ENCODE results near the gene GP1BA.

Gene GP1BA

DNA sequence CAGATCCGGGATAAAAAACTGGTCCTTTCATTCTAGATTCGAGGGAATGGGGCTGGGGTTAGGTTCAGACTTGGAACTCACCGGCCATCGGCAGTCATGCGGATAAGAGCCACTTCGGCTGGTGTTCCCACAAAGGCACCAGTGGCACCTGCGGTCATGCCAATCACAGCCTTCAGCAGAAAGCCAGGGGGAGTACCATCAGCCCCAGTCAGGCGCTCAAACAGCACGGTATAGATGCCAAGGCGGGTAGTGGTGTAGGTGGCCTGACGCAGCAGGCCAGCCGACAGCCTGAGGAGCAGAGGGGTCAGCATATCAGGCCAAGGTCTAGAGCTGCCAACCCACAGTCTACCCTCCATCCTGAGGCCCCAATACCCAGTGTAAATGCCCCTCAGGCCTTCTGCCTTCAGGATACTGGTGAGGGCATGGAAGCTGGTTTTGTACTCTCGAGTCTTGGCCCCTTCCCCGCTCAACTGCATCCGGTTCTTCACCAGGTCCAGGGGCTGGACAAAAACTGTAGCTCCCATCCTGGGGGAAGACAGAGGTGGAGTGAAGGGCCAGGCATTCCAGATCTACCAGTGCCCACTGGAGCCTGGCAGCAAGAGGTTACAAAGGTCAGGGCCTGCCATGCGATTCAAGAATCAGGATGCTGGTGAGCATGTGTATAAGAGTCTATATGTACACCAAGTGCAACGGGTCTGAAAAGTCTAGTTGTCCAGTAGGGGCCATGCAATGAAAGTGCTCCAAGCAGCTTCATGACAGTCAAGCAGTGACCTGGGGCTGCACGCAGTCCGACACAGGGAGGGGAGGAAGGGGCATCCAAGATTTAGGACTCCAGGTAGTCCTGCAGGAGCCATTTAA lies 6.8 kb downstream of the GP1BA start:
- no peak for DNase-seq

DNA sequence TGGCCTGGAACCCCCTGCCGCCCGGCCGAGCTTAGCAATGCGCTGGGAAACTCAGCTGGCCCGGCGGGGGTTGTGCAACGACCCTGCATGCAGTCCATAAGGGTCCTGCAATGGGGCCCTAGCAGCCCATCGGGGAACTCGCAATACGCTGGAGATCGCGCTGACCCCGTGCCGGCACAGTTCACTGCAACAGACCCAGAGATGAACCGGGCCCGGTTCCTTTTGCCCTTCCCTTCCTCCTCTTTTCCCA lies 7.4 kb downstream of the GP1BA start:
- no peak for DNase-seq

DNA sequence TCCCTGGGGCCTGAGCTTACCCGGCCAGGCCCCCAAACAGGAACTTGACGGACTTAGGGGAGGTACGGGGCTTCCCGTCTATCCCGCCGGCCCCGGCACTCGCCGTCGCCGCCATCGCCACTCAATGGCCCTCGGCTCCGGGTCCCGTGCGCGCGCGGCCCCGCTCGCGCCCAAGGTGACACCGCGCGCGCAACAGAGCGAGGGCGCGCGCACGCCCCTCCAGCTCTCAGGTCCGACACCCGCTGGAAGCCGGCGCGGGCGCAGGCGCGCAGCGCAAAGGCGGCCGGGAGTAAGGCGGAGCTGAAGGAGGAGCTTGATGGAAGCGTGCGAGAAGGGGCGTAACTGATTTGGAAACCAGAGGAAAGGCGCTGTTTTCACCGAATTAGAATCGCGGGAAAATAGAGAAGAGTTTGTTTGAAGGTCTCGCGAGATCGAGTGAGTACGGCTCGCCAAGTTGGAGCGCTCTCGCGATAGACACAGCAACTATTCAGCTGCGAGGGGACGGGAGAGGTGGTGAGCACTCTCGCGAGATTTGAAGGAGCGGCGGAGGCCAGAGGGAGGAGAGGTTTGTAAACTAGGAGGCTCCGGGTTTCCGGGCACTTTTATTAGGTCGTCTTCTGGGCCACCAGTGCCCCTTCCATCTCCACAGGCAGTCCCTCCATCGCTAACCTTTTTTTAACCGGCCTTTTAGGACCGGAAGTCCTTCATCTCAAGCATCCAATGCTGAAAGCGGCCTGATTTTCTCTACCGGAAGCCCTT lies 7.9 kb downstream of the GP1BA start, which contains the start of the genes RNF167 and SLC25A11:
RNF167 (plus strand) TSS at position 473 of the 759 bp plus-strand sequence. CDS start 642 bp downstream, outside the sequence.
SLC25A11 (minus strand) TSS at position 251 of the 759 bp plus-strand sequence; CDS start at position 115, 136 bp downstream.
- peak; percentile 96 for DNase-seq

DNA sequence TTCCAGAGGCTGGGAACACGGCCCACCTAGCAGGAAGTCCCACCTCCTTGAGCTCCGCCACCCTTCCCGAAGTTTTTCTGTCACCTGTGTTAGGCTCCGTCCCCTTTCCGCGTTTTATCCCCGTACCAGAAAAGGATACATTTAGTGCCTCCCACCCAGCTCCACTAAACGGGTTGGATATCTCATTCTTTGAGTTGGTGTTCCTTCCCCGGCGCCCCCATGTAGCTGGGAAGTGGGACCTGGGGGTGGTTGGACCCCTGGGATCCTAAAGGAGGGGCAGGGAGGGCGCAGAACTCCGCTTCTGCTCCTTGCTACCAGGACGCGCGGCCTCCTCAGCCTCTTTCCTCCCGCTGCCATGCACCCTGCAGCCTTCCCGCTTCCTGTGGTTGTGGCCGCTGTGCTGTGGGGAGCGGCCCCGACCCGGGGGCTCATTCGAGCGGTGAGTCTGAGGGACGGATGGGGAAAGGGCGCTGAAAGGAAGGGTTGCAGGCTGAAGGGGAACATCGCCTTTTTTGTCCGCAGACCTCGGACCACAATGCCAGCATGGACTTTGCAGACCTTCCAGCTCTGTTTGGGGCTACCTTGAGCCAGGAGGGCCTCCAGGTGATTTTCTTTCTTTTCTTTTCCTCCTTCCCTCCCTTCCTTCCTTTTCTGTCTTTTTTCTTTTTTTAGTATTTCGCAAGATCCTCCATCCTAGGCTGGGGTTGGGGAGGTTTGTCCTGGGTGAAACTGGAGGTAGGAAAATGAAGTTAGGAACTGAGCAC lies 8.7 kb downstream of the GP1BA start:
- DNase-seq: peak in 1 of 2 experiments; percentile 59

DNA sequence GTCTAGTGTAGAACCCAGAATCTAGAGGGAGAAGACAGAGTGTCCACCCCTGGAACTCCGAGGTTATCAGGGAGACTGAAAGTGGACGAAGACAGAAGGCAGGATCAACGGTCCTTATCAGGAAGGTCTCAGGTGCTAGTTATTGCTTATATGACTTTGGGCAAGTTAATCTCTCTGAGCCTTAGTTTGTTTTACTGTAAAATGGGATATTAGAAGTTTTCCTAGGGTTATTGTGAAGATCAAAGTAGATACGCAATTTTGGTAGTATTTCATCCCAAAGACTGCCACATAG lies 9.2 kb downstream of the GP1BA start:
- DNase-seq: no peak

DNA sequence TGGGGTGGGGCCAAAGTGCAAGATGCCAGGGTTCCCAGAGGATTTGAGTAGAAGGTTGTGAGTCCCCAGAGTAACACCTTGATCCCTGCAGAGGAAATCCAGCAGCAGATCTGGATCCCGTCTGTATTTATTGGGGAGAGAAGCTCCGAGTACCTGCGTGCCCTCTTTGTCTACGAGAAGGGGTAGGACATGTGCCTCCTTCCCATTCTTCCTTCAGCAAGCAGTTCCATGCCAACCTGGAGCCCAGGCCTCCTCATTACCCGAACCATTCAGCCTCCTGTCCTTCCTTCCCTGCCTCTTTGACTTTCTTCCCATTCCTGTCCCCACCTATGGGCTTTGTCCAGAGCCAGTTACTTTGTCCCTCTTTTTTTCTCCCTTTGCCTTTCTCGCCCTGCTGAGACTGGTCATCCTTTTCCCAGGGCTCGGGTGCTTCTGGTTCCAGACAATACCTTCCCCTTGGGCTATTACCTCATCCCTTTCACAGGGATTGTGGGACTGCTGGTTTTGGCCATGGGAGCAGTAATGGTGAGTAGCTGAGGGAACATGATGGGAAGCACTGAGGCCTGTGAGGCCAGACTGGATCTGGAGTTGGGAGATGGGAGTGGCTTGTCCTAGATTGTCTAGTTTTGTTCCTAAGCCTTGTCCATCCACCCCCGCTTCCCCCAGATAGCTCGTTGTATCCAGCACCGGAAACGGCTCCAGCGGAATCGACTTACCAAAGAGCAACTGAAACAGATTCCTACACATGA lies 10.9 kb downstream of the GP1BA start:
- no peak for DNase-seq

DNA sequence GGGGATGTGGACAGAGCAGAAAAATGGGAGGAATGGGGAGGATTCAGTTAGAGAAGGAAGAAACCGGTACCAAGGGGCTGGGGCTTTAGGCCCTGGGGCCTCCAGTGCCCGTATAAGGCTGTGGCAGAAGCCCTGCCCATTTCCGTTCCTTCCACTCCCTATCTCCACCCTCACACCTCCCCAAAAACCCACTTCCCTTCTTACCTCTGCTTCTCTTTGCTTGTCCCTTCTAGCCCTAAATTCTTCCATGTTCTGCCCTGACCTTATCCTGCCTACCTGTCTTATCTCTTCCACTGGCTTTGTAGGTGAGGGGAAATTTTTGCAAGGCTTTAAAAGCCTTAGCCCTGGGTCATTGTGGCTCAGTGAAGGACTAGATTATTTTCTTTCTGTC lies 12.1 kb downstream of the GP1BA start:
- peak; percentile 58 to 67 for DNase-seq

DNA sequence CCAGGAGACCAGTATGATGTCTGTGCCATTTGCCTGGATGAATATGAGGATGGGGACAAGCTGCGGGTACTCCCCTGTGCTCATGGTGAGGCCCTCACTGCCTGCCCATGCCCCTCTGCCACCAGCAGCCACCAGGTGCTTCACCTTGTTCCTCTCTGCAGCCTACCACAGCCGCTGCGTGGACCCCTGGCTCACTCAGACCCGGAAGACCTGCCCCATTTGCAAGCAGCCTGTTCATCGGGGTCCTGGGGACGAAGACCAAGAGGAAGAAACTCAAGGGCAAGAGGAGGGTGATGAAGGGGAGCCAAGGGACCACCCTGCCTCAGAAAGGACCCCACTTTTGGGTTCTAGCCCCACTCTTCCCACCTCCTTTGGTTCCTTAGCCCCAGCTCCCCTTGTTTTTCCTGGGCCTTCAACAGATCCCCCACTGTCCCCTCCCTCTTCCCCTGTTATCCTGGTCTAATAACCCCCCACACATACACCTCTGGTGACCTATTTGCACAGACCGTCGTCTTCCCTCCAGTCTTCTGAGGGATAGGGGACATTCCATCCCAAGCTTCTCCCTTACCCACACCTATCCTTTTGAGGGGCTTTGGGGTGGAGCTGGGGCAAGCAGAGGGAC lies 12.6 kb downstream of the GP1BA start:
- no peak for DNase-seq

DNA sequence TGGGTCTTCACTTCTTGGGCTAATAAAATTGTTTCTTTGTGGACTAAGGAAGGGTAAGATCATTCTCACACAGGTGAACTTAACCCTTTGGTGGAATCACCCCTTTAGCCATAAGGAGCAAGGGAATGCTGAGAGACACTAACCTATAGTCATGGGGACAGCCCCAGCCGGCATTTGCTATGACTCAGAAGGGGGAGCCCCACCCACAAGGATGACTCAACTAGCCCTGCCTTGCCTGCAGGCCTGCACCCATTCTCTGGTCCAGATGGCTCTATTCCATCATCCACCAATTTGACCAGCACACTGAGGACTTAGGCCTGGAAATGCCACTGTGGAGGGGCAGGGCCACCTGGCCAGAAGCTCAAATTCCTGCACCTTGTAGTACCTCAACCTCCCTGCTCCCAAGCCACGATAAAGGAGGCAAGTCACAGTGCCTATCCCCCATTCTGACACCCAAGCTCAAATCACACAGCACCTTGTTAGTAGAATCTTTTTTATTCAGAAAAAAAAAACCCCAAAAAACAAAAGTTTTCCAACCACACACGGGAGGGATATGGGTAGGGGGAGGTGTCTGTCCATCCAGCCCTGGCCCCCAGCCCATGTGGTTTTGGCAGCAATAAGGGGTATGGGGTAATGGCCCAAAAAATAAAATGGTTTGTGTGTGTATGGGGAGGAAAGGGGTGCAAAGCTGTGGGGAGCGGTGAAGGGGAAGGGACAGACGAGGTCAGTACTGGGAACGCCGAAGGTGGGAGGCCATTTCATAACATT lies 13.3 kb downstream of the GP1BA start:
- peak; percentile 16 to 37 for DNase-seq

DNA sequence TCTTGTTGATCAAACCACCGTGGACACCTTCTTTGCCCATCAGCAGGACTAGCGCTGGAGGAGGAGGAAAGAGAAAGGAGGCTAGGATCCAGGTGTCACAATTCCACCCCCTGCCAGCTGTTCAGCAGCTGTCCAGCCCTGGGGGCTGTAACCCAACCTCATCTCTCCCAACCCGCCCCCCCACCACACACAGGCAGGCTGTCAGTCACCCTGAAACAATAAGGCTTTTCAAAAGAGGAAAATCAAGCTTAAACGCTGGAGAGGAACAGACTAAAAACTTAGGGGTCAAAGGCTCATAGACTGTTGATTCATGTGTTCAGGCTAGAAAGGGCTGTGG lies 13.8 kb downstream of the GP1BA start:
- DNase-seq: no peak

DNA sequence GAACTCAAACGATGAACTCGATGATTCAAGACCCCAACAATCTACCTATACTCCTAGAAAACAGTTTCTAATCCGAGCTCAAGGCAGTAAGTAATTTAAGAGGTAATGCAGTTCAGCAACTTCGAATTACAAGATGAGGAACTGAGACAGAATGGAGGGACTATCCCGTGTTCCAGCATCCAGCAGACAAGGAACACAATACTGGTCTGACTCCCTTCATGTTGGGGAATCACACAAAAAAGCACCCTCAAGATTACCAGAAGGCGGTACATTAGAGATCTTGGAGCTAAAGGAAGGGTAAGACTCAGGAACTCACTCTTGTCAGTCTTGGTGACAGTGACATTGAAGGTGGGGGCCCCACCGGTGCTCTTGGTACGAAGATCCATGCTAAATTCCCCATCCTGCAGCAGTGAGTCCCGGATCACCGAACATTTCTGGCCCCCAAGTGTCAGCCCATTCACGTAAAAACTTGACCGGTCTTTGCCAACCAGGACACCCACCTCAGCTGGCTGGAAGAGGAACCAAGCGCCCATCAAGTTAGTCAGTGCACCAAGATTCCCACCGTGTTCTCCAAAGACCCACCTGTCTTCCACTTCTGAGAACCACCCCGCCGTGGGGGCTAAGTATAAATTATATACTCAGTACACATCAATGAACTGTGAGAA lies 14.4 kb downstream of the GP1BA start:
- no peak for DNase-seq

DNA sequence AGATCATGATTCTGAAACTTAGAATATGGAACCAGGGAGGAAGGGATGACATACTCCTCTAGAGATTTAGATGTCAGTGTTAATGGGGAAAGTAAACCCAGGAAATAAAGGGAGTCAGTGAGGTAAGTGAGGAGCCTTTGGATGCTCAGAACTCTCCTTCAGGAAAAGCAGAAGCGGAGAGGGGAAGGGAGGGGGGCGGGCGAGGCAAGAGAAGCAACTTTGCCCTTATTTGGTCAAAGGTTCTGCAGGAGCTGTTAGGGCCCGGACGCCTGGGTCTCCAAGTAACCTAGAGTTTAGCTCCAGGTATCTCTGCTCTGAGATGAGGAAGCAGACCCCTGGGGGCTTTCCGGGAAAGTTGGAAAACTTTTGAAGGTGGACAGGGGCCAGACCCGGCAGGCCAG lies 14.9 kb downstream of the GP1BA start:
- DNase-seq: peak; percentile 12 to 23

DNA sequence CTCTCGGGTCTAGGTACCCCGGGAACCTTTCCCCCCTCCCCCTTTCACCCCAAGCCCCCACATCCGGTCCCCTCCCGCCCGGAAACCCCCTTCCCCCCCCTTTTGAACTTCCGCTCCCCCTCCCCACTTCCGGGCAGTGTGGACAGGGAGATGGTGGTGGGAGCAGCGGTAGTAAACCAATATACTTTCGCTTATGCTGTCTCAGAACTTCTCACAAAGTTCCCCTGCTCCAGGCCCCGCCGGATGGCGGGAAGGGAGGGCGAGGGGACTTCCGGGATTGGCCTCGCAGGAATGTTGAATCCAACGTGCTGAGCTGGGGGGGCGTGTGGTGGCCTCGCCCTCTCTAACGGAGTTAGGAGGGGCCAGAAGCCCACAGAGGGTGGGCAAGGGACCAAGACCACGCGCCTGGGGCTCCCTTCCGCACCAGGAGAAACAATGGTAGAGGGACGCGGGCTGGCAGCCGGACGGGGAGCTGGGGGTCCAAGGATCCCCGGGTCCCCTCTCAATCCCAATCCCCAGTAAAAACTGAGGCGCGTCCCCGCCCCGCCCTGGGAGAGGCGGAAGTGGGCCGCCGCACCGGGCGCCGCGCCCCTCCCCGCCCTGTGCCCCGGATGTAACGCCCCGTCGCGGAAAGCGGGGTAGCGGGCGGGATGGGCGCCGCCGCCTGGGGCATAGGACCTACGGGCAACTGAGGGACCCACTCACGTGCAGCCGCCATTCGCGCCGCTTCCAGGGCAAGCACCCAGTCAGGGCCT lies 15.5 kb downstream of the GP1BA start:
- DNase-seq: peak in 1 of 2 experiments; percentile 23

DNA sequence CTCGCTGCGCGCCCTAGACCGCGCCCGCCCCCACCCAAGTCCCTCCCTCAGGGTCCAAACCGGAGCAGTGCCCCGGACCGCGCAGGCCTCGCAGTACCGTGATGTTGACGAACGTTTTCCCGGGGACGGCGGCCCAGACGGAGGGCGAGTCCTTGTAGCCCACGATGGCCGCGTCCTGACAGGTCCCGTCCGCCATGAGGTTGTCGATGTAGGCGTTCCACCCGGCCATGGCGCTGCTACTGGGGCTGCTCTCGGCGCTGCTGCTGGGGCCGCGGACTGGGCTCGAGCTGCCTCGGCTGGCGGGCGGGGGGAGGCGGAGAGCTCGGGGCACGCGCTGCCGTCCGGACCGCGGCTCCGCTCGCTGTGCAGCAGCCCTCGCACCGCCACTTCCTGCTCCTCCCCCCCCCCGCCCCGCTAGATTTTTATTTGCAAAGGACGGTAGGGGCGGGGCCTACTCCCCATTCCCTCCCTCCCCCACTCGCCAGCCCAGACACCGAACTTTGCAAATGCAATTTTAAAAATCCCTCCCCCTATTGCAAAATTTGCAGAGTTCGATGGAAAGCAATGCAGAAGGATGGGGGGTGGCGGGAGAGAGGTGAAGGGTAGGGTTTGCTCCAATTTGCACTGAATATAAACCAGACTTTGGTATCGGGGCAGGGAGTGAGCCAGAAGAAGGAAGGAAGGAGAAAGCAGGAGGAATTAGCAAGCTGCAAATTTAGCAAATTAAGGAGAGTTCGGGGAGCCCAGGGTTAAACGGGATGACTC lies 16.3 kb downstream of the GP1BA start, which contains the start of gene PFN1:
PFN1 (minus strand) TSS at position 365 of the 765 bp plus-strand sequence; CDS start at position 229, 136 bp downstream.
- DNase-seq: peak; percentile 75 to 76

DNA sequence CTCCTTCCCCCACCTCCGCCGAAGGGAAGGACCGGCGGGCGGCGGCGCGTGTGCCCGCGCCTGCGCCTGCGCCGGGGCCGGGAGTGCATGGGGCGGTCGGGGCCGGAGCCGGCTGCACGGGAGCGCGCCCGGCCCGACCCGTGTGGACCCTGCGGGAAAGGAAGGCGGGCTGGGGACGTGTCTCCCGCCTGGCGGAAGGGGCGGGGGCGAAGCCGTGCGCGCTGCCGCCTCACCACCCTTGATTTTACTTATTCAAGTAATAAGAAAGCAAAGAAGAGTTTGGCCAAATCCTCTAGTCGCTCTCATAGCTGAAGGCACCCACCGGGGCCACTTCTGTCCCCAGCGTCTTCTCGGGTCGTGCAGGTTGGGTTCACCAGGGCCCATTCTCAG lies 16.8 kb downstream of the GP1BA start:
- peak; percentile 53 to 54 for DNase-seq

DNA sequence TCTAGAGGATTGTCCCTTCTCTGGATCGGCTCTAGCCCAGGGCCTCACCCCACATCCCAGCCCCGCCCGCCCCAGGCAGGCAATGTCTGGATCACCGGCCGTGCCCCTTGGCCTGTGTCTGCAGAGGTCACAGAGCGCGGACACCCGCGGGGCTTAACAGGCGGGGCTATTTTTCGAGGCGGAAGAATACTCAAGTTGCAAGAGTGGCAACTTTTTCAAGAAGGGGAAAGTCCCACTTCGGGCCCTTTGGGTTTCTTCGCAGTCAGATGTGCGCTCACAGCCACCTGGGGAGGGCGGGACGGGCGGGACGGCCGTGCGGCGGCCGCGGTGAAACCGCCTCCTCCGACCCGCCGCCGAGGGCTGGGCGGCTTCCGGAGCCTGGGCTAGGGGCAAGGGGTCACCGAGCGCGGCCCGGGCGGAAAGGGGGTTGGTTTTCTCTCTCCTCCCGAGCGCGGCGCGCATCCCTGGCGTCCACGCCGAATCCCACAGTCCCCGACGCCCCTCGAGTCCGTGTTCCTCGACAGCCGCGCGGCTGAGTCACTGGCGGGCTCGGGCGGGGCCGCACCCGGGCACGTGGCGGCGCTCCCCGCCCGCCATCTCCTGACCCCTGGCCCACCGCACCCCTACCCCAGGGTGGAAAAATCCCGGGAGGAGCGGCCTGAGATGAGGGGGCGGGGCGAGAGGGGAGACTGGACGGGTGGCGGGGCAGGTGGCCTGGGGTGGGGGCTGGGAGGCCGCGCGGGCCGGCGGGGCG lies 17.4 kb downstream of the GP1BA start:
- peak; percentile 23 to 31 for DNase-seq

DNA sequence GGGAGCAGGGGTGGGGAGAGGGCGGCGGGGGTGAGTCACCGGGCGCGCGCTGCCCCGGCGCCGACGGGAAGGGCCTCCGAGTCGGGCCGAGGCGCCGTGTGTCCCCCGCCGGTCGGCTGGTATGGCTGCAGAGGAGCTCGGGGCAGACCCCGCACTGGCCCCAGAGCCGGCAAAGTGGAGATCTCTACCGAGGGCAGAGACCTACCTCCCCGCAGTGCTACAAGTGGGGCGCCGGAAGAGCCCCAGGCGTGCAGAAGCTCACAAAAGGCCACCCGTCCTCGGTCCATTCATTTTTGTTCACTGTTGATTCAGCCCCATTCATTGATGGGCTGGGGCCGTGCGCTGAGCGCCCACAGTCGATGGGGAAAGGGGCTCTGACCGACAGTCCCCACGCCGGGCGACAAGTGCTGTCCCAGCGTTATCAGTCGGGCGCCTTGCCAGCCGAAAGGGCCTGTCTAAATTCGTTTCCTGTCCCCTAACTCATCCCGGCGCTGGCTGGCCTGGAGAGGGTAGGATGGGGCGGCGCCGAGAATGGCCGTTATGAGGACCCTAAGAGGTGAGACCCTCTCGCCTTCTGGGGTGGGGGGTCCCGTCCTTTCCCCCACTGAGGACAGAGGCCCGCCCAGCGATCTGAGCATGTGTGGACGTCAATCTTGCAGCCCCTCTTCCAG lies 18.1 kb downstream of the GP1BA start:
- DNase-seq: peak in 1 of 2 experiments; percentile 10

DNA sequence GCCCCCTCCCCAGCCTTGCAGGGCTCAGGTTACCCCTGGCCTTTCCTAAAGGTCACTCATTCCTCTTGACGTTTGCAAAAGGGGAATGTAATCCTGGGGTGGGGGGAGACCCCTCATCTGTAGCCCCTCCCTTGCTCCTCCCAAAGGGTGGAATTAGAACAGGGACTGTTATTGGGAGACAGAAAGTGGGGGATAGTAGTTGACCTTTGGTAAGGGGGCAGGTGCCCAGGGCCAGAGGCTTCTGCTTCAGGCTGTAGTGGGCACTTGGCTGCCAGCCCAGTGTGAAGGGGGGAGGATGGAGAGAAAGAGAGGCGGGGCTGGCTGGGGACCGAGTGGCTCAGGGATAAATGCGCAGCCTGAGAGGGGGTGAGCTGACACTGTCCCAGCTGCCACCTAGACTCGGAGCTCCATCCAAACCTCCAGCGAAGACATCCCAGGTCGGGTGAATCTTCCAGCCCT lies 18.7 kb downstream of the GP1BA start, which contains the start of gene ENO3:
ENO3 (plus strand) TSS at position 374 of the 459 bp plus-strand sequence. CDS start 711 bp downstream, outside the sequence.
- DNase-seq: no peak
